PC-9 (cell line): ENCODE measurements around the gene ZRANB1. TPM values are rescaled to one million over a fixed set of nuclear protein-coding genes. Genes with fewer than 3 reads are reported as not detected.

Source experiments
- BruUV-seq: library from RNA; stranded (reverse); fragments of 400-500 nt; replicated peaks from 2 replicates; lab custom pipeline; 2021; lab: Mats Ljungman, UMichigan
- CTCF ChIA-PET: fragments of 300-600 bp; sonication (Branson Sonifier 250); formaldehyde crosslinking; loops from one replicate; lab custom pipeline; 2022; ENCODE audit warnings: antibody characterized with exemption; lab: Charles Lee
- POLR2A ChIA-PET: fragments of 300-600 bp; sonication (Branson Sonifier 250); formaldehyde crosslinking; loops from one replicate; lab custom pipeline; 2022; ENCODE audit warnings: antibody characterized with exemption; ENCODE audit not compliant: unreplicated experiment; lab: Charles Lee
- DNase-seq, 2 experiments: peaks; one replicate each; pipeline versions ENCODE4 v3.0.0 to v3.0.0-alpha.2; 2015 to 2022; ENCODE audit warnings: mixed read lengths in 1 of 2
- H2AFZ ChIP-seq: fragments of 200-600 bp; sonication (generic); 2 replicates; pipeline ENCODE4 v1.8.1; 2017; ENCODE audit warnings: antibody characterized with exemption
- H3F3A ChIP-seq: fragments of 200-600 bp; sonication (generic); 2 replicates; pipeline ENCODE4 v1.8.1; 2017; ENCODE audit warnings: antibody characterized with exemption, mild to moderate bottlenecking, low read depth; ENCODE audit not compliant: insufficient read depth
- H3K27ac ChIP-seq: fragments of 200-600 bp; sonication (generic); 2 replicates; pipeline ENCODE4 v1.6.1; 2016; ENCODE audit warnings: mixed run types
- H3K27me3 ChIP-seq: fragments of 200-600 bp; sonication (generic); 2 replicates; pipeline ENCODE4 v1.6.1; 2016; ENCODE audit warnings: low read depth, mixed run types; ENCODE audit not compliant: insufficient read depth
- H3K36me3 ChIP-seq: fragments of 200-600 bp; sonication (generic); 2 replicates; pipeline ENCODE4 v1.6.1; 2016; ENCODE audit warnings: low read depth, mixed run types
- H3K4me1 ChIP-seq: fragments of 200-600 bp; sonication (generic); replicated peaks from 2 replicates; pipeline ENCODE4 v1.6.1; 2016; ENCODE audit warnings: mixed run types; ENCODE audit not compliant: insufficient read depth
- H3K4me2 ChIP-seq: fragments of 200-600 bp; sonication (generic); 2 replicates; pipeline ENCODE4 v1.6.1; 2017; ENCODE audit warnings: mixed run types
- H3K4me3 ChIP-seq: fragments of 200-600 bp; sonication (generic); 2 replicates; pipeline ENCODE4 v1.6.1; 2016; ENCODE audit warnings: mixed run types
- H3K79me2 ChIP-seq: fragments of 200-600 bp; sonication (generic); 2 replicates; pipeline ENCODE4 v1.6.1; 2017; ENCODE audit warnings: low read depth, mixed run types
- H3K9me2 ChIP-seq: fragments of 200-600 bp; sonication (generic); 2 replicates; pipeline ENCODE4 v1.8.1; 2017; ENCODE audit warnings: mild to moderate bottlenecking; ENCODE audit not compliant: insufficient read depth
- H3K9me3 ChIP-seq: fragments of 200-600 bp; sonication (generic); 2 replicates; pipeline ENCODE4 v1.8.1; 2016; ENCODE audit warnings: low read depth; ENCODE audit not compliant: insufficient read depth
- H4K20me1 ChIP-seq: fragments of 200-600 bp; sonication (generic); 2 replicates; pipeline ENCODE4 v1.8.1; 2017; ENCODE audit not compliant: insufficient read depth
- EZH2 ChIP-seq: fragments of 200-600 bp; sonication (generic); IDR thresholded peaks from 2 replicates; pipeline ENCODE4 v1.8.0; 2017; ENCODE audit warnings: antibody characterized with exemption, low read depth
- intact Hi-C: fragments of 100-400 bp; cut with micrococcal nuclease; formaldehyde crosslinking; loops from one replicate; pipeline ENCODE4 v1.10.0; 2022; ENCODE audit not compliant: unreplicated experiment
- total RNA-seq: library from RNA; stranded (reverse); gene quantifications from 2 replicates; pipeline ENCODE4 v1.2.3, GENCODE V29; 2021
- TF ChIP-seq, protein P1 (sequence below): fragments of 200-600 bp; sonication (generic); conservative IDR thresholded peaks from 2 replicates; pipeline ENCODE4 v1.6.1; 2017; ENCODE audit warnings: mixed run types, antibody characterized with exemption, mild to moderate bottlenecking, moderate library complexity

The ZRANB1 gene
- total RNA-seq, 1 experiment from 2014 or later, result 10.9 TPM

DNA sequence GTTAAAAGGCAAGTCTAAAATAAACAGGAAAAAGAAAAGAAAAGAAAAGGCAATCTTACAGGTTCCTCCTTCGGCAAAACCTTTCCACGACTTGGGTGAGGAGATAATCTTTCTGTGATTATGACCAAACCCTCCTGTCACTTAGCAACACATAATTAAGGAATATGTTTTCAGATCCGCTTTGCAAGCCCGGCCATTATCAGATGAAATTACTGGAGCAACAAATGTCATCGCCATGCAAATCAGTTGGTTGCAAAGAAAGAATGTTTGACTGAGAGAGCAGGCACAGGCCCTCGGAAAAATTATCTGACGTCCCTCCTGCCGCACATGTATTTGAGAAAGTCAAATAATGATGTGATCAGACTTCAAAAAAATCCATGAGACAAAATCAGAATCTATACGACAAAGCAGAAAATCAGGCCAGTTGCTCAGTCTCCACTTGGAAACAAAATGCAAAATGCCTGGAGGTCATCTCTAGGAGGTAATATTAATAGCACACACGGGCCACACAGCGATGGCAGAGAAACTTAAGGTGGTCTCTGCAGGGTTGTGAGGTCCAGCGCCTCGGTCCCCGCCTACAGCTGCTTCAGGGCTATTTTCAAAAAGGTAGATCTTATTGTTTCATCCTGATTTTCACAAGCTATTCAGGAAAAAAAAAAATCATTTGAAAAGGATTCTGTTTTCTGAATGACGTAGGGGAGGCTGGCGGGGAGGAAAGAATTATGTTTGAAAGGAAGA lies 82.7 kb downstream of the ZRANB1 start:
- BruUV-seq, result no TSS peak
- Histone ChIP-seq H3K27ac (no peak overlapping the region), H3K4me3 (no peak overlapping the region), H3F3A (no peaks in the 10 kb centered on the region), H4K20me1 (no peaks in the 10 kb centered on the region; the same call in 1 of the 2 replicates), H2AFZ (no peak overlapping the region), H3K79me2 (peaks cover 37% of the 10 kb centered on the region), H3K4me2 (no peak overlapping the region), H3K27me3 (no peaks in the 10 kb centered on the region), H3K4me1 (no peaks in the 10 kb centered on the region), H3K9me2 (no peaks in the 10 kb centered on the region), H3K9me3 (no peaks in the 10 kb centered on the region), H3K36me3 (no peaks in the 10 kb centered on the region)
- ChIA-PET POLR2A (no interaction called here), CTCF (no interaction called here)
- no peak for TF ChIP-seq EZH2
- TF ChIP-seq, protein P1, sequence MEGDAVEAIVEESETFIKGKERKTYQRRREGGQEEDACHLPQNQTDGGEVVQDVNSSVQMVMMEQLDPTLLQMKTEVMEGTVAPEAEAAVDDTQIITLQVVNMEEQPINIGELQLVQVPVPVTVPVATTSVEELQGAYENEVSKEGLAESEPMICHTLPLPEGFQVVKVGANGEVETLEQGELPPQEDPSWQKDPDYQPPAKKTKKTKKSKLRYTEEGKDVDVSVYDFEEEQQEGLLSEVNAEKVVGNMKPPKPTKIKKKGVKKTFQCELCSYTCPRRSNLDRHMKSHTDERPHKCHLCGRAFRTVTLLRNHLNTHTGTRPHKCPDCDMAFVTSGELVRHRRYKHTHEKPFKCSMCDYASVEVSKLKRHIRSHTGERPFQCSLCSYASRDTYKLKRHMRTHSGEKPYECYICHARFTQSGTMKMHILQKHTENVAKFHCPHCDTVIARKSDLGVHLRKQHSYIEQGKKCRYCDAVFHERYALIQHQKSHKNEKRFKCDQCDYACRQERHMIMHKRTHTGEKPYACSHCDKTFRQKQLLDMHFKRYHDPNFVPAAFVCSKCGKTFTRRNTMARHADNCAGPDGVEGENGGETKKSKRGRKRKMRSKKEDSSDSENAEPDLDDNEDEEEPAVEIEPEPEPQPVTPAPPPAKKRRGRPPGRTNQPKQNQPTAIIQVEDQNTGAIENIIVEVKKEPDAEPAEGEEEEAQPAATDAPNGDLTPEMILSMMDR, result no peak
- intact Hi-C loops, result no loop called here
- no peak for DNase-seq

DNA sequence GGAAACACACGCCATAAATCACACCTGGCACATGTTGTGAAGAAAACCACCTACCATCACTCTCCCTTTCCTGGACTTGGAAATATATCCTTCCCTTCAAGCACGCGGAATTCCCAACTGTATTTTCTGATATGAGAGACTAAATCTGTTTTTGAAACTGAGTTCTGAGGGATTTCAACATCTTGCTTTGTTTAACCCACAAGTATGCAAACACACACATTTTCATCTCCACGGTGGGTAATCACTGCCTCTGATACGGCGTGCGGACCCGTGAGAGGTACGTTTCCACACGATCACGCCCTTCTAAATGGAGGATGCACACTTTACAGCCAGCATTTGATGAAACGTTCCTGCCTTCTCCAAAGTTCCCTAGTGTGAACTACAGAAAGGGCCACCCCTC lies 83.4 kb downstream of the ZRANB1 start:
- no peak for DNase-seq
- Histone ChIP-seq H3K9me2 (no peaks in the 10 kb centered on the region), H3K4me1 (no peaks in the 10 kb centered on the region), H3K79me2 (peaks cover 40% of the 10 kb centered on the region), H4K20me1 (no peaks in the 10 kb centered on the region; the same call in 1 of the 2 replicates), H2AFZ (no peak overlapping the region), H3K4me3 (no peak overlapping the region), H3K36me3 (no peaks in the 10 kb centered on the region), H3K9me3 (no peaks in the 10 kb centered on the region), H3K27me3 (no peaks in the 10 kb centered on the region), H3K27ac (no peak overlapping the region), H3F3A (no peaks in the 10 kb centered on the region), H3K4me2 (no peak overlapping the region)
- ChIA-PET POLR2A (no interaction called here), CTCF (no interaction called here)
- intact Hi-C loops, result no loop called here
- BruUV-seq, result no TSS peak
- no peak for TF ChIP-seq EZH2
- TF ChIP-seq, protein P1, result no peak

DNA sequence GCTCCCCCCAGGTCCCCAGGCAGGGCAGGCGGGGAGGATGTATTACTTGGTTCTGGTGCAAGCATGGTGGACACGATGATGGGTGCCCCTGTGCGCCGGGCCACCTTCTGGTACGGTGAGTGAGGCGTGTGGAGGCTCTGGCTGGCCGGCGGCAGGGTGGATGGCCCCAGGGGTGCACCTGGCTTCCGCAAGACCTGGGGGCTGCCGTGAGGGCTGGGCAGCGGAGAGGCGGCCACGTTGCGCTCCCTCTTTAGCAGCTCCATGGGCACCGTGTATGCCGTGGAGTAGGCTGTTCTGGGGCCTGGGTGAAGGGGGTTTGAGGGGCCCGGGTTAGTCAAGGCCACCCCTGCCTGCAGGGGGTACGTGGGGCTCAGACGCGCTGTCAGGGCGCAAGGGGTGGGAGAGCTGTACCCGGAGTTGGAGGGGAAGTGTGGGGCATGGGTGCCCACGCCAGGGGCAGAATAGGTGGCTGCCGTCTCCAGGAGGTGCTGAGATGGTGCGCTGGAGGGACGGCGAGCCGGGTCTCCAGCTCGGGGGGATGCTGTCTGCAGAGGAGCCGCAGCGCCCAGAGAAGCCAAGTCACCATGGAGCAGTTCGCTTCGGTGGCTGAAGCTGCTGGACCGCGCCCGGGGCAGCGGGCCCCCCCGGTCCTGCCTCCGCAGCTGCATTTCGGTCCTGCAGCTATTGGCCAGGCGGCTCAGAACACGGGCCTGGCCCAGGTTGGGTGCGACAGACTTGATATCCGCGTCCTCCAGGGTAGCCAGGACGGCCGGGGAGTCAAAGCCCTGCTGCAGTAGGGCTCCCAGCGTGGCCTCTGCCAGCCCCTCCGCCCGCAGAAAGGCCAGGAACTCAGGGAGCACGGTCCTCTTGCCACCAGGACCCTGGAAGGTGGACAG lies 84.4 kb downstream of the ZRANB1 start:
- TF ChIP-seq, protein P1, result no peak
- TF ChIP-seq EZH2, result no peak
- H3K4me2 ChIP-seq, result no peak overlapping the region
- H3F3A ChIP-seq, result no peaks in the 10 kb centered on the region
- no peaks in the 10 kb centered on the region for H3K36me3 ChIP-seq
- H3K9me3 ChIP-seq, result no peaks in the 10 kb centered on the region
- ChIA-PET POLR2A (no interaction called here), CTCF (no interaction called here)
- intact Hi-C loops, result no loop called here
- H3K27me3 ChIP-seq, result no peaks in the 10 kb centered on the region
- no peaks in the 10 kb centered on the region for H3K4me1 ChIP-seq
- no peak overlapping the region for H2AFZ ChIP-seq
- no peak overlapping the region for H3K4me3 ChIP-seq
- DNase-seq, result no peak
- H3K9me2 ChIP-seq, result no peaks in the 10 kb centered on the region
- BruUV-seq, result no TSS peak
- H3K27ac ChIP-seq, result no peak overlapping the region
- peaks cover 39% of the 10 kb centered on the region for H3K79me2 ChIP-seq
- no peaks in the 10 kb centered on the region; the same call in 1 of the 2 replicates for H4K20me1 ChIP-seq
